Astrocyte (in vitro differentiated cells and primary cell): ENCODE results near the gene MROH9.

Source experiments
- EZH2 ChIP-seq: IDR thresholded peaks from 2 replicates; pipeline ENCODE4 v1.6.1; 2012; ENCODE audit warnings: mild to moderate bottlenecking, low read length, inconsistent platforms; ENCODE audit not compliant: insufficient read depth
- TF ChIP-seq, protein P1 (sequence below): IDR thresholded peaks from 2 replicates; pipeline ENCODE4 v1.5.1; 2011; ENCODE audit warnings: low read depth, mild to moderate bottlenecking, inconsistent platforms, low read length, moderate library complexity; ENCODE audit not compliant: insufficient read depth

DNA sequence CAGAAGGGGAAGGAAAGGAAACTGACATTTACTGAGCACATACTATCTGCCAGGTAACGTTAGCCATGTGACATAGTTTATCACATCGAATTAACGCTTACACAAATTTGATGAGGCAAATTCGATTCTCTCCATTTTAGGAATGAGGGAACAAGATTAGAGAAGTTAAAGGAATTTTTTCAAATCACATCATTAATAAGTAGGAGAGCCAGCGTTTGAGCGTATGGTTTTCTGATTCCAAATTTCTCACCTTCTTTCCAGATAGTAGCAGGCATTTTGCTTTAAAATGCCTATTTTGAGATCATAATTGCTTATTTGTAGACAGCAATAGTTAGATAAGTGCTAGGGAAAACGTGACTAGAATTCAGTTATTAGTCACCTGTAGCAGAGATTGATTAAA is 174.6 kb downstream of the MROH9 start:
- TF ChIP-seq, protein P1, sequence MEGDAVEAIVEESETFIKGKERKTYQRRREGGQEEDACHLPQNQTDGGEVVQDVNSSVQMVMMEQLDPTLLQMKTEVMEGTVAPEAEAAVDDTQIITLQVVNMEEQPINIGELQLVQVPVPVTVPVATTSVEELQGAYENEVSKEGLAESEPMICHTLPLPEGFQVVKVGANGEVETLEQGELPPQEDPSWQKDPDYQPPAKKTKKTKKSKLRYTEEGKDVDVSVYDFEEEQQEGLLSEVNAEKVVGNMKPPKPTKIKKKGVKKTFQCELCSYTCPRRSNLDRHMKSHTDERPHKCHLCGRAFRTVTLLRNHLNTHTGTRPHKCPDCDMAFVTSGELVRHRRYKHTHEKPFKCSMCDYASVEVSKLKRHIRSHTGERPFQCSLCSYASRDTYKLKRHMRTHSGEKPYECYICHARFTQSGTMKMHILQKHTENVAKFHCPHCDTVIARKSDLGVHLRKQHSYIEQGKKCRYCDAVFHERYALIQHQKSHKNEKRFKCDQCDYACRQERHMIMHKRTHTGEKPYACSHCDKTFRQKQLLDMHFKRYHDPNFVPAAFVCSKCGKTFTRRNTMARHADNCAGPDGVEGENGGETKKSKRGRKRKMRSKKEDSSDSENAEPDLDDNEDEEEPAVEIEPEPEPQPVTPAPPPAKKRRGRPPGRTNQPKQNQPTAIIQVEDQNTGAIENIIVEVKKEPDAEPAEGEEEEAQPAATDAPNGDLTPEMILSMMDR = no peak
- no peak for TF ChIP-seq EZH2
